Stimulated activated CD4-positive, alpha-beta T cell treated with anti-CD3 and anti-CD28 coated beads, Interleukin-12 subunit alpha, Interleukin-12 subunit beta, amount 100 ng/mL, for 24 hours (primary cell): ENCODE data around the gene AGO4.
"Not testable (repeated sequence)": the region's sequence is repeated elsewhere in the genome, so short reads cannot be mapped to it uniquely, and the experiment has no call there.

Experiments
- DNase-seq, 2 experiments: peaks; one replicate each; pipeline ENCODE4 v3.0.0-alpha.2; 2020; ENCODE audit warnings: low read depth in 2 of 2

The AGO4 gene

DNA sequence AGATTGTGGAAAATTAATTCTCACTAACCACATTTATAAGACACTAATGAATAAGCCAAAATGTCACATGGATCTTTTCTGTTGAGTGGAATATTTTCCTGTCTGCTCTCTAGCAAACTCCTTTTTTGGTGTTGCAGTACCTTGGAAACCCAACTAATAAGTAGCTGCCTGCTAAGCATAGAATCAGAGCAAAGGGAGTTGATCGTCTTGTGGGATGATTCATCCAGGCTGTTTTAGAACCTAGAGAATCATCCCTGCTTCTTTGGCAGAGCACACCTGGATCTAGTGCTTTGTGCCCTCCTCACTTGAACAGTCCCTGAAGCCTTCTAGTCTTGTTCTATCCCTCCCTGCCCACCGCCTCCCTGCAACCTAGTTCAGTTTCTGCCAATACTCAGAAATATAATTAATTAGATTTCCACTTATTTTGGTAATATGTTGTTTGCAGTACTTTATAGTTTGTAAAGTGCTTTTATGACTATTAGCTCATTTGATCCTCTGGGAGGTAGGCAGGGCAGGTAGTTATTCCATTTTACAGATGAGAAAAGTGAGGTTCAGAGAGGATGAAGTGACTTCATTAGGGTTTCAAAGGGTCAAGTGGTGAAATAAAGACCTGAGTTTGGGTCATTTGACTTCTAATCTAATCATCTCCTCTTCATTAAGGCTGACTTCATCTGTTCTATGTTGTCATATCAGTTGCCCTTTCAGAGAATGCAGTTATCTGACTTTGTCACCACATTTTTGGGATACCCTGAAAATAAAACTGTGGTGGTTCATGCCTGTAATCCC, 2.5 kb downstream of the AGO4 start:
- no peak for DNase-seq

- not testable (repeated sequence) for DNase-seq
These were observed 4.9 kb downstream of the AGO4 start for GRCh38 chr1:35812754-35813153.

DNA sequence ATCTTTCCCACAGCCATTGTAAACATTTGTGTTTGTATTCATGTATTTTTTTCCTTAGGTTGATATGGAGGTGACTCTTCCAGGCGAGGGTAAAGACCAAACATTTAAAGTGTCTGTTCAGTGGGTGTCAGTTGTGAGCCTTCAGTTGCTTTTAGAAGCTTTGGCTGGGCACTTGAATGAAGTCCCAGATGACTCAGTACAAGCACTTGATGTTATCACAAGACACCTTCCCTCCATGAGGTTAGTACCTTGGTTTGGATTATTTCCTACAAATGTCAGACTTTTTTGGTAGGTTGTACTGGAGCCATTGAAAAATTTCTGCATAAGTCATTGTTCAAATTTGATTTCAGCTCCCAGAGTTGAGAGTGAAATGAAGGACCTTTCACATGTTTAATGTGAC, 17.4 kb downstream of the AGO4 start:
- DNase-seq, result no peak

DNA sequence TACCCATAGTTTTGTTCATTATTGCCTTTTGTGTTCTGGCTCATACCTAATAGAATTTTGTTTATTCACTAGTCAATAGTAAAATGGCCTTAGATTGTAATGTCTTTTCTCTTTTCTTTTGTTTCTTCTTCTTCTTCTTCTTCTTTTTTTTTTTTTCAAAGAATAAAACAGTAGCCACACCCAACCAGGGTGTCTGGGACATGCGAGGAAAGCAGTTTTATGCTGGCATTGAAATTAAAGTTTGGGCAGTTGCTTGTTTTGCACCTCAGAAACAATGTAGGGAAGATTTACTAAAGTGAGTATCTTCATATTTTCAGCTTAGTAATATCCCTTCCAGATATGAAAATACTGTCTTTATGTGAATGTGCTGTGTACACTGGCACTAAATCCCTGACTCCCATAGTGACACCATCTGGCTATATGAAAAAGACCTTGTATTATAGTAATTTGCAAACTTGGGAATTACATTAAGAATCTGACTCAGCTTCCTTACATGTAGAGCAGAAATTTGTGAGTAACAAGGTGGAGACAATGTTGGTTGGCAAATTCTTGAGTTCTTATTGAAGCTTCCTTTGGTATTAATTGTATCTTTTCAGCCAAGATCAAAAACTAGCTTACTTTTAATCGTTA, 24.6 kb downstream of the AGO4 start:
- no peak for DNase-seq

GRCh38 chr1:35833395-35833794, 25.6 kb downstream of the AGO4 start:
- no peak for DNase-seq

DNA sequence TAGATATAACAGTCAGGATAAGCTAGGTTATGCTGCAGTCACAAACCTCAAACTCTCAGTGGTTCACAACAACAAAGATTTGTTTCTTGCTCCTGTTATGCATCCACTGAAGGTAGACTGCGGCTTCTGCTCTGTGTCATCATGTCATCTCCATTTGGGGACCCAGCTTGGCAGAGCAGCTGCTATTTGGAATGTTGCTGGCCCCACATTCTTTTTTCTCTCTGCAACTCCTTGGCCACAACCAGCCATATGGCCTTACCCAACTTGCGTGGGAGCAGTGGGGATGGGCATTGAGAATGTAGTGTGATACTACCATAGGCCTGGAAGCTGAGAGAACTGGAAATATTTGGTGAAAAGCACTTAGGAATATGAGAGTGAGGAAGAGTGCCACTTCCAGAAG, 26.4 kb downstream of the AGO4 start:
- DNase-seq, result no peak

- no peak for DNase-seq
These were observed 27.6 kb downstream of the AGO4 start for GRCh38 chr1:35835398-35835797.

- no peak for DNase-seq
These were observed 28.9 kb downstream of the AGO4 start for GRCh38 chr1:35836734-35837133.

GRCh38 chr1:35838693-35839245, 31.0 kb downstream of the AGO4 start:
- DNase-seq, result no peak

DNA sequence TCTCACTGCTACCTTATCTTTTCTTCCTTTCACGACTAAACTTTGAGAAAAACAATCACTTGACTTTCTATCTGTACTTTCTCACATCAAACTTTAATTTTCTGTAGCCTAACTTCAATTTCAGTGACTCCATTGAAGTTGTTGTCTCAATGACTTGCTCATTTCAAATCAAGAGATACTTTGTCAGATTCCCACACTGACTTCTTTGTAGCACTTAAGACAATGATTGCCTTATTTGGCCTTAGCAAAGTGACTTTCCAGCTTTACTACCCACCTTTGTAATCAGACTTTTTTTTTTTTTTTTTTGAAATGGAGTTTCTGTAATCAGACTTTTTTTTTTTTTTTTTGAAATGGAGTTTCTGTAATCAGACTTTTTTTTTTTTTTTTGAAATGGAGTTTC, 37.0 kb downstream of the AGO4 start:
- no peak for DNase-seq

GRCh38 chr1:35845766-35846165, 38.0 kb downstream of the AGO4 start:
- DNase-seq, result no peak

DNA sequence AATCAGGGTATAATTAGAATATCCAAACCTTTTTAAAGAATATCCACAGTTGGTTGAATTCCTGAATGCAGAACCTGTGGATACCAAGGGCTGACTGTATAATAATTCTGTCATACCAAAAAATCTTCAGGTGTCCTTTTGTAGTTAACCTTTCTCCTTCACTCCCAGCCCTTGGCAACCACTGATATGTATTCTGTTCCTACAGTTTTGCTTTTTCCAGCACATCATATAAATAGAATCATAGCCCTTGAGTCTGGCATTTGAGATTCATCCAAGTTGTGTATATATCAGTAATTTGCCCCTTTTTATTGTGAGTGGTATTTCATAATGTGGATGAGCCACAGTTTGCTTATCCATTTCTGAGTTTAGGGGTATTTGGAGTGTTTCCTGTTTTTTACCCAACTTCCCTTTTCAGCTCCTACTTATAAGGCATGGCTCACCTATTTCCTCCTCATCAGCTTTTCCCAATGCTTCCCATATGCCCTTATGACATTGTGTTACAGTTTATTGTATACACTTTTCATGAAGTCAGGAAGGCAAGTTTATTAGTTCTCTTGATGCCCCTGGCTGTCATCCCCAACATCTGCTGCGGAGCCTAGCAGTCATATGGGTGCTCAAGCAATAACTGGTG, 40.2 kb downstream of the AGO4 start:
- no peak for DNase-seq

- DNase-seq, result no peak
These were observed 42.2 kb downstream of the AGO4 start for GRCh38 chr1:35850051-35850450.

DNA sequence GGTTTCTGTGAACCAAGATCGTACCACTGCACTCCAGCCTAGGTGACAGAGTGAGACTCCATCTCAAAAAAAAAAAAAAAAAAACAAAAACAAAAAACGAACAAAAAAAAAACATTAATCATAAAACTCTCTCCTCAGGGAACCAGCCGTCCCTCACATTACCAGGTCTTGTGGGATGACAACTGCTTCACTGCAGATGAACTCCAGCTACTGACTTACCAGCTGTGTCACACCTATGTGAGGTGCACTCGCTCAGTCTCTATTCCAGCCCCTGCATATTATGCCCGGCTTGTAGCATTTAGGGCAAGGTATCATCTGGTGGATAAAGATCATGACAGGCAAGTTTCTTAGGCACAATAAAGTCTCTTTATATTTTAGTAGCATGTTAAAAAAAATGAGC, 42.9 kb downstream of the AGO4 start:
- DNase-seq, result no peak

GRCh38 chr1:35851132-35851869, 43.5 kb downstream of the AGO4 start:
- DNase-seq, result no peak

DNA sequence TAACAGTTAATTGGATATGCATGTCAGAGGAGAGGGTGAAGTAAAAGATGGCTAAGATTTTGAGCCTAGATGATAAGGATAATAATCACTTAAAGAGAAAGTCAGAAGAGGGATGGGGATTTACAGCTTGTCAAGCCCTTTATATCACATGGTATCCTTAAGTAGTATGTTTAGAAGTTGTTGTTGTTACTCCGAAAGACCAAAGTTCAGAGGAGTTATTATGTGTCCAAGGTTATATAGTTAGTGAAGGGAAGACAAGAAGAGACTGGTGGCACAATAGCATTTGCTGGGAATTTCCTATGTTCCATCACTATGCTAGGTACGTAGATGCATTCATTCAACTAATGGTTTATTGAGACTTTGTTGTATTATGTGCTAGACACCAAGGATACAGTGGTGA, 44.4 kb downstream of the AGO4 start:
- no peak for DNase-seq

DNA sequence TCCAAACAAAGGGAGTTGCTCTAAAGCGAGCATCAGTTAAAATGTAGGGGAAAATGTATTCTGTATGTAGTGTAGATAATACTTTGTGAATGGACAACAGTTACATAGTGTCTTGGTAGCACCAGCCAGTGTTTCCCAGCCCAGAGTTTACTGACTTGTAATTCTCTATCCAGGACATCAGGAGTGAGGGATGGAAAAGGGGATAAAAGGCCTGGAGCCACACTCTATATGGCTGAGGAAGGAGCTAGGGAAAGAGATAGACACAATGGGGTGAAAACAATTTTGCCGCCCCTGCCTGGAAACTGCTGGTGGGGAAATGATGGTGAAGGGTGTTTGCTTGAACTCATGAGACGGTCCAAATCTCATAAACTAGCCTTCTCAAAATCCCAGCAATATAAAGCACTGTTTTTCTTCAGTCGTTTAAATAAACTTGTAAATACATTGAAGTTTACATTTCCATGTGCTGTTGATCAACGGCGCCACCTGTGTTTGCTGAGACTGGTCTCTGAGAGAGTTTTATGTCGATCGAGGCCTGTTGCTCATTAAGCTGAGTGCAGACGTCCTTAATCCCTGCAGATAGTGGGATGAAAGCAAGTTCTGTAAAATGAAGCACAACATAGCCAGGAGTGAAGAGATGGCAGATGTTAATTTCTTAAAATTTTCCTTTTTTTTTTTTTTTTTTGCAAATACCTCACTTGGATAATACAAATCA, 47.3 kb downstream of the AGO4 start:
- no peak for DNase-seq

DNA sequence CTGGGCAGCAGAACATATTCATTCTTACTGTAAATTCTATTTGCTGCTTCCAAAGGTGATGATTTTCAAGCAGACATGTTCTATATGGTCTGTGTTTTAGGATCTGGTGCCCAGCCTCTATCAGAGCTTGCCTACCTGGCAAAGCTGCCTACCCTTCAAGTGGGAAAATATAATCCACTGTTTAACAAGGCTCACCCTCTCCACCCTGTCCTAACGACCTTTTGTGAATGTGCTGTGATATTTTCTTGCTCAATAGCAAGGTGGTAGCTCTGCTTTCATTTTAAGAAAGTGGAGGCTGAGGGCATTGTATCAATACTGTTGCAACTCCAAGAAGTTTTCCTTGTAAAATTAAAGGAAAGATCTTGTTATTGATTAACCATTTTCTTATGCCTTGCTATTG, 49.1 kb downstream of the AGO4 start:
- no peak for DNase-seq

- no peak for DNase-seq
These were observed 50.0 kb downstream of the AGO4 start for GRCh38 chr1:35857830-35858229.

DNA sequence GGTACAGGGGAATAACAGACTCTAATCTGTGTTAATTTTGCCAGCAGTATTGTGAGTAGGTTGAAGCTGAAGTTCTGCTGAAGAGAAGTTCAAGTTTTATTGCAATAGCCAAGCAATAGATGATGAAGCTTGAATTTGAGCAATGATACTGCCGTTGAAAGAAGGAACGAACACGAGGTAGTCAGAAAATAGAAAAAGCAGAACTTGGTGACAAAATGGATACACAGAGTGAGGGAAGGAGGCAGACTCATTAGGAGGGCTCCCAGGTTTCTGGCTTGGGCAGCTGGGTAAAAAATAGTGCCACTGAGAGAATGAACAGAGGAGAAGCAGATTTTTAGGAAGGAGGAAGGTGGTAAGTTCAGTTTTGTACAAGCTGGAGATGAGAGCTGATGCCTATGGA, 52.9 kb downstream of the AGO4 start:
- no peak for DNase-seq

GRCh38 chr1:35863136-35863535, 55.3 kb downstream of the AGO4 start:
- DNase-seq, result no peak
